ENCODE measurements around the gene BACE1-AS. TPM values are rescaled to one million over a fixed set of nuclear protein-coding genes. Genes with fewer than 3 reads are reported as not detected.
A peak's percentile ranks its signal among the peaks of the same experiment; 100 is the strongest.

Gene BACE1-AS
- total RNA-seq, 4 donors from 2014 or later, result 0.88 to 39.7 (median 12.0) TPM

GRCh38 chr11:117279711-117280376 lies 11.3 kb upstream of the BACE1-AS start:
- H3K4me1 ChIP-seq, result no peaks in the 10 kb centered on the region
- no peak for DNase-seq
- intact Hi-C loops (cut with DNase I; ENCODE audit: low total_unique reads), result no loop called here
- H3K27me3 ChIP-seq, result no peaks in the 10 kb centered on the region
- H3K9me3 ChIP-seq, result no peaks in the 10 kb centered on the region
- TF ChIP-seq POLR2A (IDR thresholded peaks at IDR 0.05) (no peak), CTCF (IDR thresholded peaks at IDR 0.05) (no peak)
- no peaks in the 10 kb centered on the region for H3K36me3 ChIP-seq
- H3K4me3 ChIP-seq, result no peak overlapping the region
- no peak overlapping the region for H3K27ac ChIP-seq

DNA sequence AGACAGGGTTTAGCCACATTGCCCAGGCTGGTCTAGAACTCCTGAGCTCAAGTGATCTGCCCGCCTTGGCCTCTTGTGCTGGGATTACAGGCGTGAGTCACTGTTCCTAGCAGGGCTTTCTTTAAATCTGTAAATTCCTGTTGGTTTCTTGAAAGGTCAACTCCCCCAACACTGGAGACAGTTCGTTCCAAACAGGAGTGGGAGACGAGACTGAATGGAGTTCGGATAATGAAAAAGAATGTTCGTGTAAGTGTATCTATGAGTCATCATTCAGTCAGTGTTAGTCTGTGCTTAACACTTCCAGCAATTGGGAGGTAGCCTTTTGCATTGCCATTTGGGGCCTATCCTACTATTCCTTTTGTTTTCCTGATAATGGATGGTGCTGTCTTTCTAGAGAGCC lies 10.0 kb upstream of the BACE1-AS start:
- no peak for TF ChIP-seq CTCF (IDR thresholded peaks at IDR 0.05)
- no peak for TF ChIP-seq POLR2A (IDR thresholded peaks at IDR 0.05)
- intact Hi-C loops (cut with DNase I; ENCODE audit: low total_unique reads), result no loop called here
- Histone ChIP-seq H3K27me3 (no peaks in the 10 kb centered on the region), H3K4me1 (no peaks in the 10 kb centered on the region), H3K36me3 (no peaks in the 10 kb centered on the region), H3K4me3 (no peak overlapping the region), H3K27ac (peak overlapping the region; percentile 72 to 80), H3K9me3 (no peaks in the 10 kb centered on the region)
- DNase-seq, result peak; percentile 56 to 74

- Histone ChIP-seq H3K27me3 (no peaks in the 10 kb centered on the region), H3K9me3 (no peaks in the 10 kb centered on the region), H3K36me3 (no peaks in the 10 kb centered on the region), H3K27ac (peak overlapping the region; percentile 33 to 74), H3K4me1 (no peaks in the 10 kb centered on the region), H3K4me3 (no peak overlapping the region)
- no peak for DNase-seq
- intact Hi-C loops (cut with DNase I; ENCODE audit: low total_unique reads), result no loop called here
- TF ChIP-seq CTCF (IDR thresholded peaks at IDR 0.05) (no peak), POLR2A (IDR thresholded peaks at IDR 0.05) (no peak)
Measured at GRCh38 chr11:117281869-117282268, 9.3 kb upstream of the BACE1-AS start.

- H3K4me3 ChIP-seq, result no peak overlapping the region
- DNase-seq, result no peak
- no peak for TF ChIP-seq CTCF (IDR thresholded peaks at IDR 0.05)
- intact Hi-C loops (cut with DNase I; ENCODE audit: low total_unique reads), result no loop called here
- H3K4me1 ChIP-seq, result no peaks in the 10 kb centered on the region
- H3K36me3 ChIP-seq, result no peaks in the 10 kb centered on the region
- no peak overlapping the region for H3K27ac ChIP-seq
- no peaks in the 10 kb centered on the region for H3K9me3 ChIP-seq
- H3K27me3 ChIP-seq, result no peaks in the 10 kb centered on the region
Measured at GRCh38 chr11:117282956-117283355, 8.2 kb upstream of the BACE1-AS start.

- H3K27ac ChIP-seq, result no peak overlapping the region
- no peak overlapping the region for H3K4me3 ChIP-seq
- H3K9me3 ChIP-seq, result no peaks in the 10 kb centered on the region
- no peaks in the 10 kb centered on the region for H3K36me3 ChIP-seq
- no peak for DNase-seq
- TF ChIP-seq CTCF (IDR thresholded peaks at IDR 0.05) (no peak), POLR2A (IDR thresholded peaks at IDR 0.05) (no peak)
- intact Hi-C loops (cut with DNase I; ENCODE audit: low total_unique reads), result no loop called here
- H3K27me3 ChIP-seq, result no peaks in the 10 kb centered on the region
- H3K4me1 ChIP-seq, result no peaks in the 10 kb centered on the region
Measured at GRCh38 chr11:117284053-117284452, 7.1 kb upstream of the BACE1-AS start.

Data from uterus (tissue), 4 donors.